WTC11 (cell line): ENCODE results near the gene DYNC1LI2. TPM values are rescaled to one million over a fixed set of nuclear protein-coding genes. Genes with fewer than 3 reads are reported as not detected.

ENCODE experiments used
- ATAC-seq: fragments of 200-7000 bp; cut with Tn5 transposase; 2 replicates; pipeline ENCODE4 v1.10.0; 2021; ENCODE audit warnings: mild to moderate bottlenecking, moderate library complexity
- Bru-seq: library from RNA; stranded (reverse); fragments of 400-500 nt; gene quantifications from one replicate; lab custom pipeline; 2021; lab: Mats Ljungman, UMichigan
- CTCF ChIA-PET: fragments of 300-600 bp; sonication (Branson Sonifier 250); formaldehyde crosslinking; loops from one replicate; lab custom pipeline; 2021; ENCODE audit warnings: antibody characterized with exemption; lab: Charles Lee
- POLR2A ChIA-PET: fragments of 350-600 bp; sonication (Branson Sonifier 250); formaldehyde crosslinking; loops from one replicate; lab custom pipeline; 2021; ENCODE audit warnings: antibody characterized with exemption; lab: Charles Lee
- DNase-seq: peaks from one replicate; pipeline ENCODE4 v3.0.0; 2021; ENCODE audit warnings: low spot score
- H3K27ac Mint-ChIP-seq: 2 replicates; pipeline ENCODE4 v1.8.0; 2021; ENCODE audit warnings: mixed read lengths
- H3K27me3 Mint-ChIP-seq: 2 replicates; pipeline ENCODE4 v1.8.0; 2021; ENCODE audit warnings: low read depth, mild to moderate bottlenecking, moderate library complexity, mixed read lengths
- H3K36me3 Mint-ChIP-seq: 2 replicates; pipeline ENCODE4 v1.8.0; 2021; ENCODE audit warnings: mixed read lengths
- H3K4me1 Mint-ChIP-seq: 2 replicates; pipeline ENCODE4 v1.8.0; 2022; ENCODE audit warnings: mixed read lengths
- H3K4me3 Mint-ChIP-seq: 2 replicates; pipeline ENCODE4 v1.8.0; 2021; ENCODE audit warnings: mild to moderate bottlenecking, moderate library complexity, mixed read lengths
- H3K9me3 Mint-ChIP-seq: 2 replicates; pipeline ENCODE4 v1.8.0; 2021; ENCODE audit warnings: mixed read lengths
- ARID4B ChIP-seq: sonication (generic); formaldehyde crosslinking; IDR thresholded peaks from 2 replicates; pipeline ENCODE4 v1.8.0; 2023; ENCODE audit warnings: missing genetic modification reagents, mild to moderate bottlenecking, borderline replicate concordance
- ATF6 ChIP-seq: sonication (generic); formaldehyde crosslinking; IDR thresholded peaks from 2 replicates; pipeline ENCODE4 v1.8.1; 2023; ENCODE audit warnings: mild to moderate bottlenecking, missing genetic modification reagents
- CBFB ChIP-seq: sonication (generic); formaldehyde crosslinking; IDR thresholded peaks from 2 replicates; pipeline ENCODE4 v1.8.1; 2022; ENCODE audit warnings: mild to moderate bottlenecking, low read depth, missing genetic modification reagents
- CTCF ChIP-seq: fragments of 200-600 bp; IDR thresholded peaks from 2 replicates; pipeline ENCODE4 v1.8.0; 2022; ENCODE audit warnings: antibody characterized with exemption
- ESRRA ChIP-seq: sonication (generic); formaldehyde crosslinking; IDR thresholded peaks from 2 replicates; pipeline ENCODE4 v1.8.1; 2022; ENCODE audit warnings: mild to moderate bottlenecking, missing genetic modification reagents, borderline replicate concordance
- GRHL2 ChIP-seq: fragments of 250-450 bp; sonication (Bioruptor Pico); IDR thresholded peaks from 2 replicates; pipeline ENCODE4 v1.8.0; 2022; ENCODE audit warnings: mild to moderate bottlenecking, moderate library complexity; ENCODE audit not compliant: insufficient replicate concordance, severe bottlenecking
- HMGXB4 ChIP-seq: sonication (generic); formaldehyde crosslinking; IDR thresholded peaks from 2 replicates; pipeline ENCODE4 v1.8.1; 2023; ENCODE audit warnings: mild to moderate bottlenecking, moderate library complexity, missing genetic modification reagents
- IRF1 ChIP-seq: sonication (generic); formaldehyde crosslinking; IDR thresholded peaks from 2 replicates; pipeline ENCODE4 v1.8.0; 2023; ENCODE audit warnings: missing genetic modification reagents
- JAZF1 ChIP-seq: fragments of 250-450 bp; sonication (Bioruptor Pico); IDR thresholded peaks from 2 replicates; pipeline ENCODE4 v1.9.0; 2021; ENCODE audit warnings: moderate library complexity, mild to moderate bottlenecking, inconsistent platforms
- KAT7 ChIP-seq: sonication (generic); formaldehyde crosslinking; IDR thresholded peaks from 2 replicates; pipeline ENCODE4 v1.8.1; 2023; ENCODE audit warnings: missing genetic modification reagents, mild to moderate bottlenecking, borderline replicate concordance
- MLX ChIP-seq: sonication (generic); formaldehyde crosslinking; IDR thresholded peaks from 2 replicates; pipeline ENCODE4 v1.8.1; 2023; ENCODE audit warnings: mild to moderate bottlenecking, missing genetic modification reagents, moderate library complexity
- MYBL2 ChIP-seq: sonication (generic); formaldehyde crosslinking; IDR thresholded peaks from 2 replicates; pipeline ENCODE4 v1.8.1; 2023; ENCODE audit warnings: mild to moderate bottlenecking, moderate library complexity, missing genetic modification reagents
- NR3C1 ChIP-seq: sonication (generic); formaldehyde crosslinking; conservative IDR thresholded peaks from 2 replicates; pipeline ENCODE4 v1.8.1; 2023; ENCODE audit warnings: low read depth, mild to moderate bottlenecking, missing genetic modification reagents
- SMAD3 ChIP-seq: sonication (generic); formaldehyde crosslinking; IDR thresholded peaks from 2 replicates; pipeline ENCODE4 v1.8.0; 2022; ENCODE audit warnings: missing genetic modification reagents, mild to moderate bottlenecking, borderline replicate concordance
- SP1 ChIP-seq: sonication (generic); formaldehyde crosslinking; conservative IDR thresholded peaks from 2 replicates; pipeline ENCODE4 v1.8.1; 2022; ENCODE audit warnings: missing genetic modification reagents
- ZMAT4 ChIP-seq: fragments of 250-450 bp; sonication (Bioruptor Pico); IDR thresholded peaks from 2 replicates; pipeline ENCODE4 v1.9.0; 2021; ENCODE audit warnings: mild to moderate bottlenecking
- ZNF532 ChIP-seq: fragments of 250-450 bp; sonication (Bioruptor Pico); IDR thresholded peaks from 2 replicates; pipeline ENCODE4 v1.9.0; 2021; ENCODE audit warnings: mild to moderate bottlenecking, borderline replicate concordance
- long read RNA-seq, 3 experiments: library from RNA in 1 of 3; library from capped mRNA in 1 of 3; library from polyadenylated mRNA in 1 of 3; unstranded in 2 of 3; stranded (forward) in 1 of 3; transcript quantifications; one replicate each; pipeline ENCODE4 v2.0.0, GENCODE V29; 2021
- total RNA-seq: library from RNA; stranded (reverse); gene quantifications from 3 replicates; pipeline ENCODE4 v1.2.3, GENCODE V29; 2021

DYNC1LI2 gene
- 82.7 to 89.8 TPM (median 89.7 TPM) in 3 replicates for total RNA-seq
- Bru-seq, nascent RNA = percentile 92 among the genes with signal in this experiment
- long read RNA-seq, experiment 1, full-length matches to known transcripts = 176 of 283 reads
- long read RNA-seq, experiment 1, partial matches to known transcripts = 23 of 283 reads
- long read RNA-seq, experiment 1, other reads (novel, unspliced or antisense) = 84 of 283 reads
- long read RNA-seq, experiment 2, full-length matches to known transcripts = 17 of 67 reads
- long read RNA-seq, experiment 2, partial matches to known transcripts = 2 of 67 reads
- long read RNA-seq, experiment 2, other reads (novel, unspliced or antisense) = 48 of 67 reads
- long read RNA-seq, experiment 3, full-length matches to known transcripts = 50 of 55 reads
- long read RNA-seq, experiment 3, partial matches to known transcripts = 1 of 55 reads
- long read RNA-seq, experiment 3, other reads (novel, unspliced or antisense) = 4 of 55 reads

GRCh38 chr16:66751303-66751991 lies at the start of gene DYNC1LI2:
Gene DYNC1LI2, minus strand, starts transcription at chr16:66751609. Its CDS starts 18 bp downstream, at chr16:66751591.
- Mint-ChIP-seq H3K9me3 (no peaks in the 10 kb centered on the region), H3K27ac (peak within 1 kb of the TSS; percentile 81), H3K36me3 (peaks cover 32% of the 10 kb centered on the region), H3K4me3 (peak within 1 kb of the TSS; percentile 87), H3K4me1 (peaks cover 25% of the 10 kb centered on the region), H3K27me3 (peaks cover 21% of the 10 kb centered on the region)
- POLR2A ChIA-PET = interaction anchor here (1.0 kb wide), 1 partner anchor 29 kb away, joined by 4 read pairs; no protein-coding TSS in a partner anchor
- peak; percentile 94 for ATAC-seq
- CTCF ChIA-PET = interaction anchor here (0.6 to 4.6 kb wide), 25 partner anchors 10 to 143 kb away, joined by 3 to 29 read pairs (median 4); partner anchors contain the start of genes NAE1 and PDP2
- DNase-seq = peak; percentile 77
- peak; percentile 74 for TF ChIP-seq CTCF
- TF ChIP-seq SP1 (CRISPR knock-in tag) = peak; percentile 93
- TF ChIP-seq NR3C1 = peak; percentile 85; the same call in 1 of the 2 replicates
- TF ChIP-seq ZNF532 (CRISPR knock-in tag) = peak; percentile 45; the same call in 1 of the 2 replicates
- 0 out of 2 replicates have a peak, but pooled peaks have one; percentile 78 for TF ChIP-seq IRF1 (CRISPR knock-in tag)
- TF ChIP-seq GRHL2 (CRISPR knock-in tag) = no peak
- no peak for TF ChIP-seq JAZF1 (CRISPR knock-in tag)
- no peak for TF ChIP-seq ARID4B (CRISPR knock-in tag)
- peak; percentile 83; the same call in 1 of the 2 replicates for TF ChIP-seq KAT7 (CRISPR knock-in tag)
- TF ChIP-seq ZMAT4 (CRISPR knock-in tag) = no peak
- peak; percentile 65; the same call in 1 of the 2 replicates for TF ChIP-seq MYBL2 (CRISPR knock-in tag)
- TF ChIP-seq ATF6 (CRISPR knock-in tag) = no peak
- TF ChIP-seq CBFB = peak; percentile 88; the same call in 1 of the 2 replicates
- TF ChIP-seq ESRRA (CRISPR knock-in tag) = no peak
- no peak for TF ChIP-seq SMAD3 (CRISPR knock-in tag)
- no peak for TF ChIP-seq HMGXB4 (CRISPR knock-in tag)
- TF ChIP-seq MLX (CRISPR knock-in tag) = no peak
